Tibial nerve (tissue), 4 donors: ENCODE results near the gene CNOT8. TPM values are rescaled to one million over a fixed set of nuclear protein-coding genes. Genes with fewer than 3 reads are reported as not detected.
A peak's percentile ranks its signal among the peaks of the same experiment; 100 is the strongest.

Experiments
- DNase-seq, 2 donors: peaks; one replicate each; pipeline ENCODE4 v3.0.0-alpha.2; 2019; ENCODE audit warnings: low spot score in 2 of 2
- H3K27ac ChIP-seq, 4 donors: fragments of 200-600 bp; sonication (generic) in 3 of 4; one replicate each; pipeline ENCODE4 v1.5.1; 2017 to 2019; ENCODE audit warnings: mild to moderate bottlenecking in 1 of 4
- H3K27me3 ChIP-seq, 2 donors: fragments of 200-600 bp; sonication (generic) in 1 of 2; one replicate each; pipeline versions ENCODE4 v1.5.1 to v1.6.0; 2017 to 2019
- H3K36me3 ChIP-seq, 3 donors: fragments of 200-600 bp; sonication (generic); one replicate each; pipeline ENCODE4 v1.5.1; 2018 to 2019
- H3K4me1 ChIP-seq, 4 donors: fragments of 200-600 bp; sonication (generic) in 3 of 4; one replicate each; pipeline ENCODE4 v1.5.1; 2017 to 2019
- H3K4me3 ChIP-seq, 4 donors: fragments of 200-600 bp; sonication (generic) in 3 of 4; one replicate each; pipeline ENCODE4 v1.5.1; 2017 to 2019; ENCODE audit warnings: mild to moderate bottlenecking in 1 of 4, moderate library complexity in 1 of 4
- H3K9me3 ChIP-seq, 4 donors: fragments of 200-600 bp; sonication (generic) in 3 of 4; one replicate each; pipeline ENCODE4 v1.5.1; 2017 to 2019
- EP300 ChIP-seq, 2 donors: sonication (generic); formaldehyde crosslinking; IDR thresholded peaks; one replicate each; pipeline ENCODE4 v1.6.1; 2017; ENCODE audit warnings: antibody characterized with exemption in 2 of 2, mild to moderate bottlenecking in 1 of 2
- POLR2A ChIP-seq, 2 donors: fragments of 450-650 bp; IDR thresholded peaks; one replicate each; pipeline ENCODE4 v1.6.1; 2017; ENCODE audit warnings: antibody characterized with exemption in 2 of 2, mild to moderate bottlenecking in 2 of 2, moderate library complexity in 2 of 2
- whole genome bisulfite sequencing, 2 donors: methylation state at CpG; one replicate each; pipeline ENCODE4 v1.1.5; 2018; 5-methylcytosine and 5-hydroxymethylcytosine counted together
- total RNA-seq, 4 donors: library from RNA; depleted of rRNA; stranded (reverse); fragments of >200 nt; gene quantifications; one replicate each; pipeline ENCODE4 v1.1.0, GENCODE V29; 2016
- TF ChIP-seq, protein P1 (sequence below), 5 experiments: fragments of 200-600 bp in 3 of 5; fragments of 450-650 bp in 2 of 5; sonication (generic) in 3 of 5; IDR thresholded peaks; one replicate each; pipeline ENCODE4 v1.5.1; 2016 to 2019; ENCODE audit warnings: antibody characterized with exemption in 5 of 5, mild to moderate bottlenecking in 3 of 5, moderate library complexity in 2 of 5

CNOT8 gene
- total RNA-seq, 4 donors from 2014 or later: 83.9 to 136 (median 102) TPM

DNA sequence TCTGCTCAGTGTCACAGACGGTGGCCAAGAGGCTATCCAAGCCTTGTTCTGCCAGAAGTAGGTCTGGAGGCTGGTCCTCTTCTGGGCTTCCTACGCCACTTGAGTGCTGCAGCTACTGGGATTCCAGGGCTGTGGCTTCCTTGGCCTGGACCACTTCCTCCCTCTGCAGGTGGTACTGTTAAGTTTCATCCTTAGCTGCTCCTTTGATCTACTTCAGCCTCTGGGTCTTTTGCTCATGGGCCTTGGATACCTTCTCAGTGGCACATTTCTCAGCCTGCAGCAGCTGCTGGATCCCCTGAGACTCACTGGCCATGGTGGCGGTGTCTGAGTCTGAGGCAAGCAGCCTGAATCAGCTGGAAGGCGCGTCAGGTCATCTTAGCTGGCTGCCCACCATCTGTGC lies 10.3 kb downstream of the CNOT8 start:
- DNase-seq: no peak
- peaks cover 4 to 87% (median 8%) of the 10 kb centered on the region in 3 donors for H3K36me3 ChIP-seq
- peak overlapping the region in 3 of 4 donors; percentile 25 to 60 (median 42) for H3K27ac ChIP-seq
- H3K27me3 ChIP-seq: no peaks in the 10 kb centered on the region
- TF ChIP-seq EP300 (IDR thresholded peaks at IDR 0.05) (peak in 1 of 2 donors; percentile 8), POLR2A (IDR thresholded peaks at IDR 0.05) (no peak)
- H3K9me3 ChIP-seq: no peaks in the 10 kb centered on the region
- H3K4me1 ChIP-seq: peaks cover 0 to 53% (median 4%) of the 10 kb centered on the region in 4 donors
- 75 to 83% methylated on average over 5 of the region's 5 CpGs for WGBS, 2 donors
- no peak overlapping the region for H3K4me3 ChIP-seq

GRCh38 chr5:154871734-154872133 lies 13.3 kb downstream of the CNOT8 start:
- Histone ChIP-seq H3K4me3 (no peak overlapping the region), H3K27ac (peak overlapping the region in 3 of 4 donors; percentile 59 to 86 (median 82)), H3K9me3 (no peaks in the 10 kb centered on the region), H3K36me3 (peaks cover 0 to 87% (median 26%) of the 10 kb centered on the region in 3 donors), H3K4me1 (peaks cover 0 to 41% (median 4%) of the 10 kb centered on the region in 4 donors), H3K27me3 (no peaks in the 10 kb centered on the region)
- DNase-seq: no peak
- TF ChIP-seq POLR2A (IDR thresholded peaks at IDR 0.05) (no peak), EP300 (IDR thresholded peaks at IDR 0.05) (no peak)
- TF ChIP-seq, protein P1, sequence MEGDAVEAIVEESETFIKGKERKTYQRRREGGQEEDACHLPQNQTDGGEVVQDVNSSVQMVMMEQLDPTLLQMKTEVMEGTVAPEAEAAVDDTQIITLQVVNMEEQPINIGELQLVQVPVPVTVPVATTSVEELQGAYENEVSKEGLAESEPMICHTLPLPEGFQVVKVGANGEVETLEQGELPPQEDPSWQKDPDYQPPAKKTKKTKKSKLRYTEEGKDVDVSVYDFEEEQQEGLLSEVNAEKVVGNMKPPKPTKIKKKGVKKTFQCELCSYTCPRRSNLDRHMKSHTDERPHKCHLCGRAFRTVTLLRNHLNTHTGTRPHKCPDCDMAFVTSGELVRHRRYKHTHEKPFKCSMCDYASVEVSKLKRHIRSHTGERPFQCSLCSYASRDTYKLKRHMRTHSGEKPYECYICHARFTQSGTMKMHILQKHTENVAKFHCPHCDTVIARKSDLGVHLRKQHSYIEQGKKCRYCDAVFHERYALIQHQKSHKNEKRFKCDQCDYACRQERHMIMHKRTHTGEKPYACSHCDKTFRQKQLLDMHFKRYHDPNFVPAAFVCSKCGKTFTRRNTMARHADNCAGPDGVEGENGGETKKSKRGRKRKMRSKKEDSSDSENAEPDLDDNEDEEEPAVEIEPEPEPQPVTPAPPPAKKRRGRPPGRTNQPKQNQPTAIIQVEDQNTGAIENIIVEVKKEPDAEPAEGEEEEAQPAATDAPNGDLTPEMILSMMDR (IDR thresholded peaks at IDR 0.05): no peak
- 92% methylated on average over 4 of the region's 4 CpGs for WGBS, 2 donors

DNA sequence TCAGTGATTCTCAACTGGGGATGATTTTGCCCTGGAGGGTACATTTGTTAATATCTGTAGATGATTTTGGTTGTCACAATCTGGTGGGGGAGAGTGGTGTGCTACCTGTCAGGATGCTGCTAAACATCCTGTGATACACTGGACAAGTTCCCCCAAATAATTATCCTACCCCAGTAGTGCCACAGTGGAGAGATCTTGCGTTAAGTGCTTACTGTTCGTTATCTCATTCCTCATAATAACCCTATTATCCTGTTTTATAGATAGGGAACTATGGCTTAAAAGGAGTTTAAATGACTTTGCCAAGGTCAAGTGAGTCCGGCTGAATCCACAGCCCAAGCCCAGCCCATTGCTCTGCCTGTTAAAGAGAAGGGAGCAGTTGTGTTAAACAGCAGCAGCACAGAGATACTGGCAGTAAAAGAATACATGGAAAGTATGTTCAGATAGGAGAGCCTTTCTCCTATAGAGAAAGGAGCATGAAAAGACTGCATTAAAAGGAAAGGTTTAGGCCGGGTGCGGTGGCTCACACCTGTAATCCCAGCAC lies 15.4 kb downstream of the CNOT8 start:
- DNase-seq: no peak
- Histone ChIP-seq H3K27me3 (no peaks in the 10 kb centered on the region), H3K9me3 (peaks cover 0 to 11% (median 2%) of the 10 kb centered on the region in 4 donors), H3K4me1 (peaks cover 0 to 28% (median 0%) of the 10 kb centered on the region in 4 donors), H3K36me3 (peaks cover 0 to 91% (median 26%) of the 10 kb centered on the region in 3 donors), H3K4me3 (no peak overlapping the region), H3K27ac (peak overlapping the region in 3 of 4 donors; percentile 44 to 86 (median 78))
- 85 to 90% methylated on average over 5 of the region's 5 CpGs for WGBS, 2 donors
- TF ChIP-seq POLR2A (IDR thresholded peaks at IDR 0.05): no peak
- no peak for TF ChIP-seq EP300 (IDR thresholded peaks at IDR 0.05)
- TF ChIP-seq, protein P1 (IDR thresholded peaks at IDR 0.05): no peak

DNA sequence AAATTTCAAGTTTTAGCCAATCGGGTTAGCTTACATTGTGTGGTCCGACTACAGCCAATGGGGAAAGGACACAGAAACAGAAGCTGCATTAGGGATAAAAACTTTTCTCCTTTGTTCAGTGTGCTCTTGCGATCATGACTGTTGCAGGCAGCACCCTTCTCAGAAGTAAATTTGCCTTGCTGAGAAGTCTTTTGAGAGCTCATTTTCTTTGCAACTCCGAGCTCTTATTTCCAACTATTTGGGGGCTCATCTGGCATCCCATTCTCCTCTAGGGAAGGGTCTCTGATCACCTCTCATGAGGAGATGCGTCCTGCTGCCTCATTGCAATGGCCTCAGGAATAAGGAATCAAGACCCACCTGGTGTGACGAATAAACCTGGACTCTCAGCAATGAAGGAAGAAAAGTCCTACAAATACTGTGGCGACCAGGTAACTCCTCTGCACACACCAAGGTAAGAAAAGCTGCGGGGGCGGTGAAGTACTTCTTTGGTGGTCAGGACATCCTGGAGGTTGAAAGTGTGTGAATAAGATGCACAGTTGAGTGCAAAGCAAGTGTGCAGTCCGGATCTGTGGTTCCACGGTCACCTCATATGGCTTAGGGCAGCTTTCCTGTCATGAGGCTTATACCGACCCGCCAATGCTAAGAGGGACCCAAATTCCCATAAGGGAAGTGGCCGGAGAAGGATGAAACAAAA lies 20.4 kb downstream of the CNOT8 start:
- 92 to 96% methylated on average over 14 of the region's 14 CpGs for WGBS, 2 donors
- H3K36me3 ChIP-seq: peaks cover 0 to 77% (median 17%) of the 10 kb centered on the region in 3 donors

GRCh38 chr5:154881986-154882385 lies 23.6 kb downstream of the CNOT8 start:
- WGBS, 2 donors: 57 to 58% methylated on average over 4 of the region's 4 CpGs
- Histone ChIP-seq H3K4me3 (no peak overlapping the region), H3K36me3 (peaks cover 4 to 77% (median 6%) of the 10 kb centered on the region in 3 donors), H3K4me1 (no peaks in the 10 kb centered on the region), H3K27me3 (no peaks in the 10 kb centered on the region), H3K9me3 (peaks cover 0 to 48% (median 13%) of the 10 kb centered on the region in 4 donors), H3K27ac (no peak overlapping the region)
- DNase-seq: no peak
- TF ChIP-seq EP300 (IDR thresholded peaks at IDR 0.05) (no peak), POLR2A (IDR thresholded peaks at IDR 0.05) (no peak)
- TF ChIP-seq, protein P1 (IDR thresholded peaks at IDR 0.05): no peak

More for the DNA sequence above, 20.4 kb downstream of the CNOT8 start:
- no peak overlapping the region for H3K4me3 ChIP-seq
- no peak overlapping the region for H3K27ac ChIP-seq
- peaks cover 0 to 4% (median 0%) of the 10 kb centered on the region in 4 donors for H3K4me1 ChIP-seq
- TF ChIP-seq EP300 (IDR thresholded peaks at IDR 0.05) (no peak), POLR2A (IDR thresholded peaks at IDR 0.05) (no peak)
- TF ChIP-seq, protein P1 (IDR thresholded peaks at IDR 0.05): no peak
- no peak for DNase-seq
- no peaks in the 10 kb centered on the region for H3K27me3 ChIP-seq
- H3K9me3 ChIP-seq: peaks cover 0 to 20% (median 4%) of the 10 kb centered on the region in 4 donors
